ENCODE data around the gene FNBP1.

- TF ChIP-seq RAD21 (IDR thresholded peaks at IDR 0.05 in 1 of 2, conservative IDR thresholded peaks at IDR 0.05 in 1 of 2; ENCODE audit: low read depth in 2 of 2, low read length in 2 of 2) (no peak), TEAD4 (IDR thresholded peaks at IDR 0.05; ENCODE audit: low read depth, low read length) (no peak), BACH1 (IDR thresholded peaks at IDR 0.05; ENCODE audit: low read length) (no peak), CTCF (IDR thresholded peaks at IDR 0.05; ENCODE audit: control extremely low read depth in 1 of 3, insufficient read depth in 1 of 3, low read depth in 1 of 3, low read length in 3 of 3) (no peak), TAF7 (optimal IDR thresholded peaks at IDR 0.05; ENCODE audit: borderline replicate concordance, low read depth, low read length) (no peak), POLR2A (IDR thresholded peaks at IDR 0.05; ENCODE audit: control extremely low read depth in 1 of 2, low read depth in 2 of 2, low read length in 2 of 2) (no peak)
Observed at GRCh38 chr9:130060296-130060695, 17.3 kb upstream of the FNBP1 start.
